NB4 (cell line): Measurements from ENCODE around the gene PRKAA2.

Experiments
- MYC ChIP-seq: IDR thresholded peaks from 2 replicates; pipeline ENCODE4 v1.6.1; 2011; ENCODE audit warnings: low read depth, low read length
- POLR2A ChIP-seq: IDR thresholded peaks from 2 replicates; pipeline ENCODE4 v1.6.1; 2011; ENCODE audit warnings: mild to moderate bottlenecking; ENCODE audit not compliant: insufficient read length; ENCODE audit errors: extremely low read depth
- TF ChIP-seq, protein P1 (sequence below): IDR thresholded peaks from one replicate; pipeline ENCODE4 v1.5.1; 2012; ENCODE audit warnings: low read depth, low read length

GRCh38 chr1:56719171-56719570, 74.1 kb downstream of the PRKAA2 start:
- TF ChIP-seq, protein P1, sequence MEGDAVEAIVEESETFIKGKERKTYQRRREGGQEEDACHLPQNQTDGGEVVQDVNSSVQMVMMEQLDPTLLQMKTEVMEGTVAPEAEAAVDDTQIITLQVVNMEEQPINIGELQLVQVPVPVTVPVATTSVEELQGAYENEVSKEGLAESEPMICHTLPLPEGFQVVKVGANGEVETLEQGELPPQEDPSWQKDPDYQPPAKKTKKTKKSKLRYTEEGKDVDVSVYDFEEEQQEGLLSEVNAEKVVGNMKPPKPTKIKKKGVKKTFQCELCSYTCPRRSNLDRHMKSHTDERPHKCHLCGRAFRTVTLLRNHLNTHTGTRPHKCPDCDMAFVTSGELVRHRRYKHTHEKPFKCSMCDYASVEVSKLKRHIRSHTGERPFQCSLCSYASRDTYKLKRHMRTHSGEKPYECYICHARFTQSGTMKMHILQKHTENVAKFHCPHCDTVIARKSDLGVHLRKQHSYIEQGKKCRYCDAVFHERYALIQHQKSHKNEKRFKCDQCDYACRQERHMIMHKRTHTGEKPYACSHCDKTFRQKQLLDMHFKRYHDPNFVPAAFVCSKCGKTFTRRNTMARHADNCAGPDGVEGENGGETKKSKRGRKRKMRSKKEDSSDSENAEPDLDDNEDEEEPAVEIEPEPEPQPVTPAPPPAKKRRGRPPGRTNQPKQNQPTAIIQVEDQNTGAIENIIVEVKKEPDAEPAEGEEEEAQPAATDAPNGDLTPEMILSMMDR: no peak
- TF ChIP-seq POLR2A (no peak), MYC (no peak)
